Sigmoid colon (tissue), 7 donors: ENCODE measurements around the gene CD8A. TPM values are rescaled to one million over a fixed set of nuclear protein-coding genes. Genes with fewer than 3 reads are reported as not detected.

Source experiments
- DNase-seq: peaks from one replicate; pipeline ENCODE4 v3.0.0-alpha.2; 2019
- H3K27ac ChIP-seq, 4 donors: fragments of 200-600 bp; sonication (generic); one replicate each; pipeline ENCODE4 v1.5.1; 2016 to 2019; ENCODE audit warnings: mild to moderate bottlenecking in 1 of 4
- H3K27me3 ChIP-seq, 3 donors: fragments of 200-600 bp; sonication (generic); one replicate each; pipeline ENCODE4 v1.5.1; 2019; ENCODE audit warnings: mild to moderate bottlenecking in 1 of 3
- H3K36me3 ChIP-seq, 4 donors: fragments of 200-600 bp; sonication (generic); one replicate each; pipeline ENCODE4 v1.5.1; 2016 to 2019
- H3K4me1 ChIP-seq, 4 donors: fragments of 200-600 bp; sonication (generic); one replicate each; pipeline ENCODE4 v1.5.1; 2017 to 2019
- H3K4me3 ChIP-seq, 4 donors: fragments of 200-600 bp; sonication (generic); one replicate each; pipeline ENCODE4 v1.5.1; 2017 to 2019; ENCODE audit warnings: mild to moderate bottlenecking in 2 of 4, moderate library complexity in 1 of 4
- H3K9me3 ChIP-seq, 4 donors: fragments of 200-600 bp in 3 of 4; sonication (generic) in 3 of 4; one replicate each; pipeline versions ENCODE4 v1.5.1 to v1.6.1; 2013 to 2019
- EP300 ChIP-seq, 4 donors: sonication (generic); formaldehyde crosslinking; IDR thresholded peaks; one replicate each; pipeline ENCODE4 v1.6.1; 2017; ENCODE audit warnings: antibody characterized with exemption in 4 of 4
- POLR2A ChIP-seq, 2 donors: fragments of 450-650 bp; IDR thresholded peaks; one replicate each; pipeline ENCODE4 v1.6.1; 2016; ENCODE audit warnings: antibody characterized with exemption in 2 of 2, mild to moderate bottlenecking in 2 of 2, moderate library complexity in 2 of 2
- POLR2AphosphoS5 ChIP-seq, 4 donors: sonication (generic); formaldehyde crosslinking; IDR thresholded peaks; one replicate each; pipeline ENCODE4 v1.6.1; 2017; ENCODE audit warnings: antibody characterized with exemption in 4 of 4
- WGBS, 2 donors: extraction: QIAGEN DNeasy Blood & Tissue Kit; methylation state at CpG; one replicate each; pipeline ENCODE4 v1.1.7; 2013; 5-methylcytosine and 5-hydroxymethylcytosine counted together
- intact Hi-C: fragments of 100-400 bp; cut with DNase I; formaldehyde crosslinking; loops from one replicate; pipeline ENCODE4 v1.15.1; 2023
- polyA plus RNA-seq, 3 donors: library from polyadenylated mRNA; stranded (reverse); fragments of 200-250 nt; gene quantifications; one replicate each; pipeline ENCODE4 v1.2.3, GENCODE V29; 2013
- total RNA-seq, 4 donors: library from RNA; depleted of rRNA; stranded (reverse); fragments of >200 nt; gene quantifications; one replicate each; pipeline ENCODE4 v1.1.0, GENCODE V29; 2016
- TF ChIP-seq, protein P1 (sequence below), 4 experiments: fragments of 450-650 bp in 3 of 4; fragments of 200-600 bp in 1 of 4; IDR thresholded peaks; one replicate each; pipeline ENCODE4 v1.5.1; 2016 to 2019; ENCODE audit warnings: antibody characterized with exemption in 4 of 4, mild to moderate bottlenecking in 3 of 4, moderate library complexity in 2 of 4
- donor health status: healthy with polysubstance abuse.
- donor health status: Bipolar disorder and iron deficiency.
- donor health status: healthy.

The CD8A gene
- total and polyA plus RNA-seq, 7 donors, result 0.36 to 15.5 (median 0.84) TPM; not detected in 1

DNA sequence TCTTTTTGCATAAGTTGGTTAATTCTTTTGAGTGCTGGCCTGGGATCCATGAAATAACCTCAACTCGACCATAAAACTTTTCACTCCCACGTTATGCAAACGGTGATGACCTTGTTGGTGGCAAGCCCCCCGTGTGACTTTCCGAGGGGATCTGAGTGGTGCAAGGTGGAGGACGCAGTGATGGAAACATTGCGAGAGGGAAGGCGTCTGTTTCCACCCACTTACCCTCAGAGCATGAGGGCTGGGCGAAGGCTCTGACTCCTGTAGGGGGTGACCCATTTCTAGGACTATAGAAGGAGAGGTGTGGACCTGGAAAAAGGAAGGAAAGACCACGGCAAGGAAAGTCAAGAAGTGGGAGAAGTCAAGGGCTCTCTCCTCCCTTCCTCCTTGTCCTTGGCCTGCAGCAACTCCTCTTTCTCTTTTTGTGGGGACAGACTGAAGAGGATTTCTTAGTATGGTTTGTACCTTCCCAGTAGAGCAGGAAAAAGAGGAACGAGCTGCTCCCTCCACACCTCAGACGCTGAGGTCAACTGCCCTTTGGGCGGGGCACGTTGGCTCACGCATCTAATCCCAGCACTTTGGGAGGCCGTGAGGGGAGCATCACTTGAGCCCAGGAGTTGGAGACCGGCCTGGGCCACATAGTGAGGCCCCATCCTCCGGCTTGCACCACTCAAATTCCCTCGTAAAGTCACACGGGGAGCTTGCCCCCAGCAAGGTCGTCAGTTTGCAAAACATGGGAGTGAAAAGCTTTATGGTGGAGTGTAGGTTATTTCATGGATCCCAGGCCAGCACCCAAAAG is 15.5 kb upstream of the CD8A start:
- peaks cover 11 to 36% (median 25%) of the 10 kb centered on the region in 3 donors for H3K27me3 ChIP-seq
- no peaks in the 10 kb centered on the region for H3K36me3 ChIP-seq
- intact Hi-C loops, result no loop called here
- no peak overlapping the region for H3K27ac ChIP-seq
- no peaks in the 10 kb centered on the region for H3K9me3 ChIP-seq
- 46 to 73% methylated on average over 21 of the region's 21 CpGs for WGBS, 2 donors
- TF ChIP-seq POLR2A (IDR thresholded peaks at IDR 0.05) (no peak), POLR2AphosphoS5 (IDR thresholded peaks at IDR 0.05) (no peak), EP300 (IDR thresholded peaks at IDR 0.05) (no peak)
- TF ChIP-seq, protein P1, sequence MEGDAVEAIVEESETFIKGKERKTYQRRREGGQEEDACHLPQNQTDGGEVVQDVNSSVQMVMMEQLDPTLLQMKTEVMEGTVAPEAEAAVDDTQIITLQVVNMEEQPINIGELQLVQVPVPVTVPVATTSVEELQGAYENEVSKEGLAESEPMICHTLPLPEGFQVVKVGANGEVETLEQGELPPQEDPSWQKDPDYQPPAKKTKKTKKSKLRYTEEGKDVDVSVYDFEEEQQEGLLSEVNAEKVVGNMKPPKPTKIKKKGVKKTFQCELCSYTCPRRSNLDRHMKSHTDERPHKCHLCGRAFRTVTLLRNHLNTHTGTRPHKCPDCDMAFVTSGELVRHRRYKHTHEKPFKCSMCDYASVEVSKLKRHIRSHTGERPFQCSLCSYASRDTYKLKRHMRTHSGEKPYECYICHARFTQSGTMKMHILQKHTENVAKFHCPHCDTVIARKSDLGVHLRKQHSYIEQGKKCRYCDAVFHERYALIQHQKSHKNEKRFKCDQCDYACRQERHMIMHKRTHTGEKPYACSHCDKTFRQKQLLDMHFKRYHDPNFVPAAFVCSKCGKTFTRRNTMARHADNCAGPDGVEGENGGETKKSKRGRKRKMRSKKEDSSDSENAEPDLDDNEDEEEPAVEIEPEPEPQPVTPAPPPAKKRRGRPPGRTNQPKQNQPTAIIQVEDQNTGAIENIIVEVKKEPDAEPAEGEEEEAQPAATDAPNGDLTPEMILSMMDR (IDR thresholded peaks at IDR 0.05), result no peak
- H3K4me1 ChIP-seq, result peaks cover 0 to 28% (median 20%) of the 10 kb centered on the region in 4 donors
- no peak for DNase-seq
- H3K4me3 ChIP-seq, result no peak overlapping the region

DNA sequence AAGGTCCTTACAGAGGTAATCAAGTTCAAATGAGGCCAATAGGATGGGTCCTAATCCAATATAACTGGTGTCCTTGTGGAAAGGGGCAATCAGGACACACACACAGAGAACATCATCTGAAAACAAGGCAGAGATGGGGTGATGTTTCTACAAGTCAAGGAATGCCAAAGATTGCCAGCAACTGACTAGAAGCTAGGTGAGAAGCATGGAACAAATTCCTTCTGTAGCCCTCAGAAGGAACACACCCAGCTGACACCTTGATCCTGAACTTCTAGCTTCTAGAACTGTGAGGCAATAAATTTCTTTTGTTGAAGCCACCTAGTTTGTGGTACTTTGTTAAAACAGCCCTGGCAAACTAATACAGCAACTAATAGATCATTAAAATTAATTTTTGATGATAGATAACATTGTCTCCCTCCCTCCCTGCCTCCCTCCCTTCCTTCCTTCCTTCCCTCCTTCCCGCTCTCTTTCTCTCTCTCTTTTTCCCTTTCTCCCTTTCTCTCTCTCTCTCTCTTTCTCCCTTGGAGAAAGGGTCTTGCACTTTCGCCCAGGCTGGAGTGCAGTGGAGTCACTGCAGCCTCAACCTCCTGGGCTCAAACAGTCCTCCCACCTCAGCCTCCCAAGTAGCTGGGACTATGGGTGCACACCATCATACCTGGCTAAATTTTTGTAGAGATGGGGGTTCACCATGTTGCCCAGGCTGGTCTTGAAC is 10.3 kb upstream of the CD8A start:
- Histone ChIP-seq H3K27ac (no peak overlapping the region), H3K4me1 (no peaks in the 10 kb centered on the region), H3K9me3 (peaks cover 0 to 10% (median 6%) of the 10 kb centered on the region in 4 donors), H3K4me3 (no peak overlapping the region), H3K36me3 (no peaks in the 10 kb centered on the region), H3K27me3 (no peaks in the 10 kb centered on the region)
- DNase-seq, result no peak
- intact Hi-C loops, result no loop called here
- no peak for TF ChIP-seq EP300 (IDR thresholded peaks at IDR 0.05)
- TF ChIP-seq, protein P1 (IDR thresholded peaks at IDR 0.05), result no peak
- TF ChIP-seq POLR2AphosphoS5 (IDR thresholded peaks at IDR 0.05), result no peak
- no peak for TF ChIP-seq POLR2A (IDR thresholded peaks at IDR 0.05)
- WGBS, 2 donors, result 89 to 93% methylated on average over 2 of the region's 2 CpGs

DNA sequence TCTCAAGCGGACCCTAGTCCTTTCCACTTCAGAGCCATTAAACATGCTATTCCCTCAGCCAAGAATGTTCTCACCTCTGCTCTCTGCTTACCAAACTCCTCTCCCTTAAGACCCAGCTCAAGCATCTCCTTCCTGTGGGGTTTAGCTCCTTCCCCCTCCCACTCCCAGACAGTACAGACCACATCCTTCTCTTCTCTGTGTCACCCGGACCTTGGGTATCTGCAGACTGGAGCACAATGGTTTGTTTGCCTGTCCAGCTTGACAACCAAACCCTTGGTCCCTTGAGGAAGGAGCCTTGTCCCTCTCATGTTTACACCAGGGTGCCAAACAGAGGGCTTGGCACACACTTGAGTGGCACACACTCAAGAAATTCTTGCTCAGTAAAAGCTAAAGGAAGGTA is 4.1 kb upstream of the CD8A start:
- Histone ChIP-seq H3K27me3 (peaks cover 23 to 52% (median 52%) of the 10 kb centered on the region in 3 donors), H3K36me3 (no peaks in the 10 kb centered on the region)
- 69 to 84% methylated on average over 2 of the region's 2 CpGs for WGBS, 2 donors

DNA sequence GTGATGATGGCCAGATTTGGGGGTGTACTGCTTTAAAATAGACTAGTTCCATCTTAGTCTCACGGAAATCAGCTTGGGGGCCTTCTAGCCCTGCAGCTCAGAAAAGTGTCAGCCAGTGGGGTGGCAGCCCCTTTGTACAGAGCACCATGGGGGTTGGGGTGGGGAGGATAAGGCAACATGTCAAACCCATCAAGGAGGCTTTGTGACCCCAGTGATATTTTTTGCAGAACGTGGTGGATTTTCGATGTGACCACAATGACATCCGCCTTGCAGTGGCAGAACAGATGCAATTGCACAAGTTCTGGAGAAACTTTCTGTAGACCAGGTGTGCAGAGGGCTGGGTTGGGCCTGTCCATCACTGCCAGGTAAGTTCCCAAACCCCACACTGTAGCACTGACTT is 3.0 kb upstream of the CD8A start:
- DNase-seq, result no peak
- Histone ChIP-seq H3K9me3 (peaks cover 0 to 11% (median 7%) of the 10 kb centered on the region in 4 donors), H3K36me3 (no peaks in the 10 kb centered on the region), H3K4me1 (peaks cover 0 to 30% (median 29%) of the 10 kb centered on the region in 4 donors), H3K27ac (no peak overlapping the region), H3K4me3 (no peak overlapping the region), H3K27me3 (peaks cover 32 to 64% (median 58%) of the 10 kb centered on the region in 3 donors)
- TF ChIP-seq EP300 (IDR thresholded peaks at IDR 0.05) (no peak), POLR2A (IDR thresholded peaks at IDR 0.05) (no peak), POLR2AphosphoS5 (IDR thresholded peaks at IDR 0.05) (no peak)
- TF ChIP-seq, protein P1 (IDR thresholded peaks at IDR 0.05), result no peak
- WGBS, 2 donors, result 74 to 88% methylated on average over 4 of the region's 4 CpGs
- intact Hi-C loops, result no loop called here

More for the DNA sequence above, 4.1 kb upstream of the CD8A start:
- peaks cover 0 to 19% (median 17%) of the 10 kb centered on the region in 4 donors for H3K4me1 ChIP-seq
- no peak for DNase-seq
- H3K27ac ChIP-seq, result no peak overlapping the region
- H3K4me3 ChIP-seq, result no peak overlapping the region
- TF ChIP-seq POLR2AphosphoS5 (IDR thresholded peaks at IDR 0.05) (no peak), POLR2A (IDR thresholded peaks at IDR 0.05) (no peak), EP300 (IDR thresholded peaks at IDR 0.05) (no peak)
- TF ChIP-seq, protein P1 (IDR thresholded peaks at IDR 0.05), result no peak
- peaks cover 0 to 11% (median 7%) of the 10 kb centered on the region in 4 donors for H3K9me3 ChIP-seq
- intact Hi-C loops, result no loop called here
